MM.1S (cell line): ENCODE data around the gene FAM124A.
"Not testable (repeated sequence)": the region's sequence is repeated elsewhere in the genome, so short reads cannot be mapped to it uniquely, and the experiment has no call there.

ENCODE experiments used
- DNase-seq: peaks from one replicate; pipeline ENCODE4 v3.0.0-alpha.2; 2015
- H2AFZ ChIP-seq: fragments of 300-600 bp; sonication (generic); 2 replicates; pipeline ENCODE4 v1.6.0; 2016; ENCODE audit warnings: antibody characterized with exemption, low read length
- H3F3A ChIP-seq: fragments of 300-600 bp; sonication (generic); 2 replicates; pipeline ENCODE4 v1.6.1; 2016; ENCODE audit warnings: mild to moderate bottlenecking, antibody characterized with exemption, low read length, moderate library complexity, mixed read lengths; ENCODE audit not compliant: insufficient read depth
- H3K27ac ChIP-seq: fragments of 300-600 bp; sonication (generic); 2 replicates; pipeline ENCODE4 v1.5.1; 2016; ENCODE audit warnings: mild to moderate bottlenecking, low read length
- H3K27me3 ChIP-seq: fragments of 300-600 bp; sonication (generic); replicated peaks from 2 replicates; pipeline ENCODE4 v1.6.0; 2016; ENCODE audit warnings: low read length; ENCODE audit not compliant: insufficient read depth
- H3K36me3 ChIP-seq: fragments of 300-600 bp; sonication (generic); replicated peaks from 2 replicates; pipeline ENCODE4 v1.6.1; 2016; ENCODE audit warnings: mild to moderate bottlenecking, low read length, mixed read lengths; ENCODE audit not compliant: insufficient read depth
- H3K4me1 ChIP-seq: fragments of 300-600 bp; sonication (generic); 2 replicates; pipeline ENCODE4 v1.6.1; 2016; ENCODE audit warnings: low read length, mixed read lengths
- H3K4me2 ChIP-seq: fragments of 300-600 bp; sonication (generic); 2 replicates; pipeline ENCODE4 v1.6.0; 2016; ENCODE audit warnings: low read depth, low read length
- H3K4me3 ChIP-seq: fragments of 300-600 bp; sonication (generic); 2 replicates; pipeline ENCODE4 v1.5.1; 2016; ENCODE audit warnings: low read length, mixed read lengths
- H3K79me2 ChIP-seq: fragments of 300-600 bp; sonication (generic); 2 replicates; pipeline ENCODE4 v1.6.1; 2016; ENCODE audit warnings: mixed run types, low read length, mixed read lengths
- H3K9ac ChIP-seq: fragments of 300-600 bp; sonication (generic); 2 replicates; pipeline ENCODE4 v1.6.1; 2016; ENCODE audit warnings: low read length, mixed read lengths
- H3K9me2 ChIP-seq: fragments of 300-600 bp; sonication (generic); replicated peaks from 2 replicates; pipeline ENCODE4 v1.6.1; 2016; ENCODE audit warnings: mild to moderate bottlenecking, low read length, mixed read lengths; ENCODE audit not compliant: insufficient read depth
- H3K9me3 ChIP-seq: fragments of 300-600 bp; sonication (generic); replicated peaks from 2 replicates; pipeline ENCODE4 v1.6.1; 2016; ENCODE audit warnings: mild to moderate bottlenecking, low read length, mixed read lengths; ENCODE audit not compliant: insufficient read depth
- H4K20me1 ChIP-seq: fragments of 300-600 bp; sonication (generic); 2 replicates; pipeline ENCODE4 v1.6.1; 2016; ENCODE audit warnings: mild to moderate bottlenecking, low read length, moderate library complexity, mixed read lengths; ENCODE audit not compliant: insufficient read depth
- CTCF ChIP-seq: fragments of 300-600 bp; sonication (generic); IDR thresholded peaks from 2 replicates; pipeline ENCODE4 v1.5.1; 2016; ENCODE audit warnings: antibody characterized with exemption, low read length, mixed read lengths
- EZH2 ChIP-seq: fragments of 300-600 bp; sonication (generic); optimal IDR thresholded peaks from 2 replicates; pipeline ENCODE3; 2017; ENCODE audit warnings: low read depth, mild to moderate bottlenecking, antibody characterized with exemption, low read length, mixed read lengths
- EZH2phosphoT487 ChIP-seq: fragments of 300-600 bp; sonication (generic); IDR thresholded peaks from 2 replicates; pipeline ENCODE4 v1.6.1; 2018; ENCODE audit warnings: antibody characterized with exemption, low read length

The FAM124A gene

GRCh38 chr13:51282322-51282721 lies 60.1 kb downstream of the FAM124A start:
- Histone ChIP-seq H3K36me3 (no peaks in the 10 kb centered on the region), H3K27ac (no peak overlapping the region), H3K4me1 (no peaks in the 10 kb centered on the region), H3K79me2 (no peaks in the 10 kb centered on the region), H3K9me2 (no peaks in the 10 kb centered on the region), H2AFZ (no peak overlapping the region), H3K4me3 (no peak overlapping the region), H4K20me1 (no peaks in the 10 kb centered on the region), H3K27me3 (no peaks in the 10 kb centered on the region), H3K4me2 (no peak overlapping the region), H3K9ac (no peak overlapping the region), H3F3A (no peaks in the 10 kb centered on the region), H3K9me3 (no peaks in the 10 kb centered on the region)
- TF ChIP-seq EZH2phosphoT487 (no peak), EZH2 (no peak), CTCF (no peak)
- no peak for DNase-seq

DNA sequence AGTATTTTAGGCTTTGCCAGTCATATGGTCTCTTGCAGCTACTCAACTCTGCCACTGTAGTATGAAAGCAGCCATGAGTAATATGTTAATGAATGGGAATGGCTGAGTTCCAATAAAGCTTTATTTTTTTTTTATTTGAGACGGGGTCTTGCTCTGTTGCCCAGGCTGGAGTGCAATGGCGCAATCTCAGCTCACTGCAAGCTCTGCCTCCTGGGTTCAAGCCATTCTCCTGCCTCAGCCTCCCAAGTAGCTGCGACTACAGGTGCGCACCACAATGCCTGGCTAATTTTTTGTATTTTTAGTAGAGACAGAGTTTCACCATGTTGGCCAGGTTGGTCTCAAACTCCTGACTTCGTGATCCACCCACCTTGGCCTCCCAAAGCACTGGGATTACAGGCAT lies 60.7 kb downstream of the FAM124A start:
- H3K9me2 ChIP-seq, H3K4me2 ChIP-seq, H3K27ac ChIP-seq, H3K9ac ChIP-seq, H3F3A ChIP-seq, H3K36me3 ChIP-seq, H4K20me1 ChIP-seq, H3K79me2 ChIP-seq, DNase-seq, H3K9me3 ChIP-seq, H3K4me3 ChIP-seq, H3K27me3 ChIP-seq, H2AFZ ChIP-seq, H3K4me1 ChIP-seq: not testable (repeated sequence)

DNA sequence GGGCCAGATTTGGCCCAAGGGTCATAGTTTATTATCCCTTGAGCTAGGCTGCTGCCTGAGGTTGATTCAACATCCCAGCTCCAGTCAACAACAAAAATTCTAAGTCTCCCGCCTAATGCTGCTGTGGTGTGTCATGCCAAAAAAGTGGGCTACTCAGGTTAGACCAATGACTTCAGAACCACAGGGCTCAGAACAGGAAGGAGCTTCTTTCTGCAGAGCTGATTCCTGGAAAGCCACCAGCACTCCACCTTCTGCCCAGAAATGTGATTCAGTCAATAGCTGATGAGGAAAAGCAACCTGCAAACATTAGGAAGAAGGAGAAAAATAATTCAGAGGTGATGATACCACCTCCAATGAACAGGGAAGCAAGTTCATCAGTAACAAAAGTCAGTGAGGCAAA lies 61.2 kb downstream of the FAM124A start:
- H3K27ac ChIP-seq: no peak overlapping the region
- no peak overlapping the region for H3K4me2 ChIP-seq
- H3K4me3 ChIP-seq: no peak overlapping the region
- DNase-seq: no peak
- H3K9ac ChIP-seq: no peak overlapping the region
- H2AFZ ChIP-seq: no peak overlapping the region
- no peaks in the 10 kb centered on the region for H3F3A ChIP-seq
- no peaks in the 10 kb centered on the region for H3K9me3 ChIP-seq
- no peaks in the 10 kb centered on the region for H3K4me1 ChIP-seq
- TF ChIP-seq CTCF: no peak
- TF ChIP-seq EZH2: no peak
- TF ChIP-seq EZH2phosphoT487: no peak
- H4K20me1 ChIP-seq: no peaks in the 10 kb centered on the region
- H3K36me3 ChIP-seq: no peaks in the 10 kb centered on the region
- no peaks in the 10 kb centered on the region for H3K9me2 ChIP-seq
- H3K79me2 ChIP-seq: no peaks in the 10 kb centered on the region
- H3K27me3 ChIP-seq: no peaks in the 10 kb centered on the region

- H3K79me2 ChIP-seq: no peaks in the 10 kb centered on the region
- H3K36me3 ChIP-seq: no peaks in the 10 kb centered on the region
- H3K4me1 ChIP-seq: no peaks in the 10 kb centered on the region
- H3F3A ChIP-seq: no peaks in the 10 kb centered on the region
- no peaks in the 10 kb centered on the region for H3K27me3 ChIP-seq
- no peak overlapping the region for H2AFZ ChIP-seq
- no peak overlapping the region for H3K27ac ChIP-seq
- no peak overlapping the region for H3K4me3 ChIP-seq
- no peaks in the 10 kb centered on the region for H4K20me1 ChIP-seq
- H3K9me3 ChIP-seq: no peaks in the 10 kb centered on the region
- TF ChIP-seq EZH2phosphoT487 (no peak), EZH2 (no peak), CTCF (no peak)
- H3K9ac ChIP-seq: no peak overlapping the region
- H3K9me2 ChIP-seq: no peaks in the 10 kb centered on the region
- no peak for DNase-seq
- H3K4me2 ChIP-seq: no peak overlapping the region
Observed at GRCh38 chr13:51284339-51284738, 62.1 kb downstream of the FAM124A start.
